Activated naive CD4-positive, alpha-beta T cell treated with anti-CD3 and anti-CD28 coated beads, Interleukin-2, amount 50 U/mL, for 16 hours (primary cell): Measurements from ENCODE around the gene ICOS.
"Not testable (repeated sequence)": the region's sequence is repeated elsewhere in the genome, so short reads cannot be mapped to it uniquely, and the experiment has no call there.

Experiments used
- DNase-seq: peaks from one replicate; pipeline ENCODE4 v3.0.0-alpha.2; 2020

ICOS gene

DNA sequence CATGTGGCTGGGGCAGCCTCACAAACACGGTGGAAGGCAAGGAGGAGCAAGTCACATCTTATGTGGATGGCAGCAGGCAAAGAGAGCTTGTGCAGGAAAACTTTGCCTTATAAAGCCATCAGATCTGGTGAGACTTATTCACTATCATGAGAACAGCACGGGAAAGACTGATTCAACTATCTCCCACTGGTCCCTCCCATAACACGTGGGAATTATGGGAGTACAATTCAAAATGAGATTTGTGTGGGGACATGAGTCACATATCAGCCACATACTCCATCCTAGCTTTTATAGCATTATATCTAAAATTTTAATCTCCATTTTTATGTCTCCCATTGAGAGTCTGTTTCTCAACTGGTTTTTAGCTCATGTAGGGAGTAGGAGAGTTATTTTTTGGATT, 45.7 kb downstream of the ICOS start:
- no peak for DNase-seq

DNA sequence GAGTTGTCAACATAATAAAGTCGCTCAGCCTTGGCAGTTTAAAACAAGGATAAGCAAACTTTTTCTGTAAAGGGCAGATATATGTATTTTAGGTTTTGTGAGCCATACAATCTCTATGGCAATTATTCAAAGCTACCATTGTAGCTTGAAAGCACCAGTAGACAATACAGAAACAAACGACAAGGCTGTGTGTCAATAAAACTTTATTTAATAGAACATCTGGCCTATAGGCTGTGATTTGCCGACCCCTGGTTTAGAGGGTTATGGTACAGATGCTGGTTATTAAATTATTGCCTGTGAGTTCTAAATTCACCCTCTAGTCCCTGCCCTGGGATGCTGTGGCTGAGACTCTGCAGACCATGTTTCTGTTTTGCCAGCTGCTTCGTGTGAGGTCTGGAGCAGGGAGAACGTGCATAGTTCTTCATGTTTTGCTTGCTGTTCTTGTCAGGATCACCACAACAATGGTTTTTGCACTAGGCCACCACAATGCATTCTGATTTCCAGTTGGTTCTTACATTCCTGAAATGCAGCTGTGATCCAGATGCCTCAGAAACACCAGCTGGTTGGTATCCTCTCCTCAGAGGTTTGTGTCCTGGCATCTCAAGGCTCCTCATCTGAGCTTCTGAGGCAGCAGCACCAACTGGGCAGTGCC, 46.6 kb downstream of the ICOS start:
- DNase-seq = no peak

DNA sequence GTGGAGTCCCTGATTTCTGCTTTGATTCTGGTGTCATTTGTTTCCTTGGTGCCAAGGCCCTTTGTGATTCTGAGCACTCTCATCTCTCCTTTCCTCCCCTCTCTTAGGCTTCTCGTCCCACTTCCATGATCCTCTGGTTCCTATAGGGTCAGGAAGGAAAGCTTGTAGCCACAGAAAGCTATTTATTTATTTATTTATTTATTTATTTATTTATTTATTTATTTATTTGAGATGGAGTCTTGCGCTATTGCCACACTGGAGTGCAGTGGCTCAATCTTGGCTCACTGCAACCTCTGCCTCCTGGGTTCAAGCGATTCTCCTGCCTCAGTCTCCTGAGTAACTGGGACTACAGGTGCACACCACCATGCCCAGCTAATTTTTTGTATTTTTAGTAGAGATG, 49.4 kb downstream of the ICOS start:
- DNase-seq = not testable (repeated sequence)

DNA sequence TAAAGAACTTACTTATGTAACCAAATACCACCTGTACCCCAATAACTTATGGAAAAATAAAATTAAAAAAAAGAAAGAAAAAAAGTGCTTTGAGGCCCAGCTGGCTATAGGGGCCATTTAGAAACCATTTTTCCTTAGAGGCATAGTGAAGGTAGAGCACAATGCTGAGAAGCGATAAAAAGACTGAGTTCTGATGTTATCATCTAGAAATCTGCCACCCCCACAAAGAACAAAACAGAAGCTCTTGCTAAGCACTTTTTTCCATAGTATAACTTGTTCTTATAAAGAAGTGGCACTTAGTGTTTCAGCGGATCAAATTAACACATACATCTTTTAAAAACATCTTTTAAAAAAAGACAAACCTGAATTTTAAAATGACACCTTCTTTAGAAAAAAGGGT, 51.4 kb downstream of the ICOS start:
- no peak for DNase-seq

DNA sequence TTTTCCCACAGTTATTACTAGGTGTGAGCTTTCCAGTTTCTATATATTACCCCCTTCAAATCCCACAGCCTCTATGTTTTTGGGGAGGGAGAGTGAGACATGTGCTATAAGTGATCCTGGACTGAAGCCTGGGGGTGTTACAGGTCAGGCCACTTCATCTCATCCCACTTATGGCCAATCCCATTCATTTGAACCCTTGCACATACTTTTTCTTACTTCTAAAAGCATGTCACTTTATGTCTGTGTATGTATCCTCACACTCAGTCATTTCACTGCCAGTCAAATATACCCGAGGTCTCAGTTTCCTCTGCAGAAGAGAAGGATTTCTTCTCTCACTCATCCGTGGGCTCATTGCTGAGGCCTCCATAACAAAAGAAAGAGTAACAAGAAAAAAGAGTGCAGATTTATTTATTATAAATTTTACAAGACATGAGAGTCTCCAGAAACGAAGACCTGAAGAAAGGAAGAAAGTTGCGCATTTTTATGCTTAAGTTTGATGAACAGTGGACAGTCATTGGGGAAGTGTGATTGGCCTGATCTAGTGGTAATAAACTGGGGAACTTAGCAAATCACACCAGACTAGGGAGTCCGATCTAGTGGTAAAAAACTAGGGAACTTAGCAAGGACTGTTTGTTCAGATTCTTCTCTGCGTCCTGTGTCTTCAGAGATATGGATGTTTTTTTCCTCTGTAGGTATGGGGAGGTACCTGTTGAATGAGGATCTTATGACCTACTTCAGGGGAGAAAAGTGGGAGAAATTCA, 52.1 kb downstream of the ICOS start:
- DNase-seq = no peak

DNA sequence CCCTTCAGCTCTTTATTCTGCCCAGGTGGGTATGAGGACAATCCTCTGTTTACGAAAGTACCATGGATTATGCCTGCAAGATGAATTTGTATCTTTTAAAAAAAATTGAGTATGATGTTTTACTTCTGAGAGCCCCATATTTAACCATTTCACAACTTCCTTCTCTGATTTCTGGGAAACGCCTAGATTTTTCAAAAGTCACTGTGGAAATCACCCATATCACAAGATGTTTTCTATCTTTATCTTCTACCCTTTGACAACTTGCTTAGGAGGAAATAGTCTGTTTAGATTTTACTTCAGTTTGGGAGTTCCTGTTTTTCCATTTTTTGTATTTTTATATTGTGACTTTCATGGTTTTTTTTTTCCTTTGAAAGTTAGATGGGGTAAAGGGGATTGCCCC, 53.0 kb downstream of the ICOS start:
- no peak for DNase-seq

DNA sequence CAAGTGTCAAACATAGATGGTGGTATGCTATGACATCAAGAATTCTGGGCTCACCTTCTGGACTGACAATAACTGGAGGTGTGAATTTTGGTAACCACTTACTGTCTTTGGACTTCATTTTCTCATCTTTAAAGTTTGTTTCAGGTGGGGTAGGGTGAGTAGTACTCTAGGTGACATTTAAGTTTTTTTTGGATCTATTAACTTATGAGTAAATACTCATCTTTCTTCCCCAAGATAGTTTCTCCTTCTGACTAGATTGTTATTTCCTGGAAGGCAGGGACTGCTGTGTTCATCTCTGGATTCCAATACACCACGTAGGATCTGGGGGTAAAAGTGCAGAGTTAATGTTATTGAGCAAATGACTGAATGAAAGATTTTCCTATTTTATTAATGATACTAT, 55.9 kb downstream of the ICOS start:
- no peak for DNase-seq

GRCh38 chr2:203993011-203993410, 56.4 kb downstream of the ICOS start:
- DNase-seq = no peak

GRCh38 chr2:203993560-203993959, 57.0 kb downstream of the ICOS start:
- no peak for DNase-seq

- no peak for DNase-seq
Measured at GRCh38 chr2:203994735-203995134, 58.2 kb downstream of the ICOS start.

GRCh38 chr2:203996692-203997091, 60.1 kb downstream of the ICOS start:
- no peak for DNase-seq

- no peak for DNase-seq
Measured at GRCh38 chr2:203997481-203997880, 60.9 kb downstream of the ICOS start.

GRCh38 chr2:203997980-203998809, 61.6 kb downstream of the ICOS start:
- no peak for DNase-seq

DNA sequence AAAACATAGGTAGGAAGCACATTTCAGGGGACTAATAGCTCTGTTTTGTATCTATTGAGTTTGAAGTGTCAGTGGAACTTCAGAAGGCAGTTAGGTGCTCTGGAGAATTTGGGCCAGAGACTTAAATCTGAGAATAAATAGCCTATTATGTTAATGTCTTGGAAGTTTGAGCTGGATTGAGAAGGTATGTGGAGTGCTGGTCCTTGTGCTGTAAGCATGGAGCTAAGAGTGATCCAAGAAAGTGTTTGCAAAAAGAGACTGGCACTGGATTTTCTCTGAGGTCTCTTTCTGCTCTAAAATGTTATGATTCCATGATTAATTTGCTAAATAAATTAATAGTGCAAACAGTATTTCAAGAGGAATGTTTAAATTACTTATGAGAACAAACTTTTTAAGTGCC, 63.3 kb downstream of the ICOS start:
- no peak for DNase-seq

DNA sequence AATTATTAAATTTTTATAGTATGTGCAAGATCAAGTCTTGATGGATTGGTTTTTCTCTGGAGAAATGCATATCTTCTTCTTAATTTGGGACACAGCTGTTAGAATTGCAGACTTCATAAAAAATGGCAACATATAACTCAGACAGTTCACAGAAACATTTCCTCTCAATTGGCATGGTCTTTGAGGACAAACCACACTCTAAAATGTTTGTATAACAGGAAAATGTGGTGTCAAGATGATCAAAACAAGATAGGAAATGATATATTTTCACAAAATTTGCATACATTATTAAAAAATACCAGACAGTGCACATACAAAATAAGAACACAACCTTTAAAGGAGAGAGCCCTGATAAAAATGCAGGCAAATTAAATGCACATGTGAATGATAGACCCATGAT, 63.9 kb downstream of the ICOS start:
- no peak for DNase-seq

DNA sequence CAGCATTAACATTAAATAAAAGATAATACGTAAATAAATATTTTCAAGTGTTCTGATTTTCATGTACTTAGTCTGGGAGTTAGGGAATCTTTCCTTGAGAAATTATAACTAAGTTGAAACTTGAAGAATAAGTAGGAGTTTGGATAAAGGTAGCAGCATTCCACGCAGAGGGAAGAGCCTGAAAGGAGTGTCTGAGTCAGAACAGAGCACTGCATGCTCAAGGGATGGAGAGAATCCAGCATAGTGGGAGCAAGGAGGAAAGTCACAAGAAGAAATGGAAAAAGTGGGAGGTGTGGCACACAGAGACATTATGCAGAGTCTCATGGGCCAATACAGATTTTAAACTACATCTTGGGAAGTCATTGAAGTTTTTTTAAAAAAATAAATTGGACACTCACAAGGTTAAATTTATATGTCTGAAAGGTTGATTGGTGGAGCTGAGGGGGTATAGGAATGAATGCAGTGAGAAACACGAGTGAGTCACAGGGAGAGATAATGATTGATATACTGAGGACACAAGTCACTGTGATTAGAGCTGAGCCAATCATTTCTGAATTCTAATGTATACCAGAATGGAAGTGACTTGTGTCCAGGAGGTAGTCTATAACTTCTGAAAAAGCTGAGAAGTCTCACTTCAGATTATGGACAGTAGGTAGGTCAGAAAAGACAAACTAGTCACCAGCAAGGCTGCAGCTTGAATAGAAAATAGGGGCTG, 66.9 kb downstream of the ICOS start:
- no peak for DNase-seq

DNA sequence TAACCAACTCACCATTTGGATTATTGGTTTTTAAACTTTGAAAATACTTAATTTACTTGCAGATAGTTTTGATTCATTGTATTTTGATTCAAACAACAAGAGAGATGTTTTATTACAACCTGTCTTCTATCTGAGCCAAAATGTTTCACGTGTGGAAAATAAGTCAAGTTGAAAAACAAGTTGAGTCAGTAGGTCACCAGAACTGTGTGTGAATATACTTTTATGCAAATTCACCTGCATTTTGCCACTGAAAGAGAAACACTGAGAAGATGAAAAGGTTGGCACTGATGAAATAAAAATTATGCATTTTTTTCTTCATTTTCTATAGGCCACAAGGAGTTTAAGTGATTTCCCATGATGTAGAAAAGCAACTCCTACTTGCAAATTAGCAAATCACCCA, 68.3 kb downstream of the ICOS start:
- DNase-seq = no peak

DNA sequence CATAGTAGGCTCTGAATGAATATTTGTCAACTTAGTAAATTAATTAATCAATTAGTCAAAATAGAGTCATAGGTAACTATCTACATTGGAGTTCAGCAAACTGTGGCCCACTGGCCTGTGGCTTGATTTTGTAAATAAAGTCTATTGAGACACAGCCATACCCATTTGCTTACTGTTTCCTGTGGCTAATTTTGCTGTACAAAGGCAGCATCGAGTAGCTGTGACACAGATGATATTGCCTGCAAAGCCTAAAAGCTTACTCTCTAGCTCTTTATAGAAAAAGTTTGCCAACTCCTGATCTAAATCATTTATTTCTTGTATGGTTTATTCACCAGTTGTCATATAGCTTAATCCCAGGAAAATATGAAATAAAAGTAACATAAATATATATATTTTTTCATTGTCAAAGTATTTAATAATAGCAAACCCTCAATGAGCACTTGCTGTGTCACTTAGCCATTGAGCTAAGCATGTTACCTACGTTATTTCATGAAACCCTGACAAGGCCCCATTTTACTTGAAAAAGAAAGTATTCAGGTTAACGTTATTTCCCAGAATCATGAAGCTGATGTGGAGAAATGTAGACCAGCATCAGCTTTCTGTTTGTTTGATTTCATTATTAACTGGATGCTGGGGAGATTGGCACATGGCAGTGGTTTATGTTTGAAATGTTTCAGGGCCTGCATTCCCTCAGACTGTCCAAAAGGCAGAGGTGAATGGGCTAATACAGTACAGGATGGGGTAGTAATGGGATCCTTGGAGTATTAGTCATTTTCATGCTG, 69.6 kb downstream of the ICOS start:
- DNase-seq = no peak

GRCh38 chr2:204008352-204008751, 71.8 kb downstream of the ICOS start:
- DNase-seq = no peak

DNA sequence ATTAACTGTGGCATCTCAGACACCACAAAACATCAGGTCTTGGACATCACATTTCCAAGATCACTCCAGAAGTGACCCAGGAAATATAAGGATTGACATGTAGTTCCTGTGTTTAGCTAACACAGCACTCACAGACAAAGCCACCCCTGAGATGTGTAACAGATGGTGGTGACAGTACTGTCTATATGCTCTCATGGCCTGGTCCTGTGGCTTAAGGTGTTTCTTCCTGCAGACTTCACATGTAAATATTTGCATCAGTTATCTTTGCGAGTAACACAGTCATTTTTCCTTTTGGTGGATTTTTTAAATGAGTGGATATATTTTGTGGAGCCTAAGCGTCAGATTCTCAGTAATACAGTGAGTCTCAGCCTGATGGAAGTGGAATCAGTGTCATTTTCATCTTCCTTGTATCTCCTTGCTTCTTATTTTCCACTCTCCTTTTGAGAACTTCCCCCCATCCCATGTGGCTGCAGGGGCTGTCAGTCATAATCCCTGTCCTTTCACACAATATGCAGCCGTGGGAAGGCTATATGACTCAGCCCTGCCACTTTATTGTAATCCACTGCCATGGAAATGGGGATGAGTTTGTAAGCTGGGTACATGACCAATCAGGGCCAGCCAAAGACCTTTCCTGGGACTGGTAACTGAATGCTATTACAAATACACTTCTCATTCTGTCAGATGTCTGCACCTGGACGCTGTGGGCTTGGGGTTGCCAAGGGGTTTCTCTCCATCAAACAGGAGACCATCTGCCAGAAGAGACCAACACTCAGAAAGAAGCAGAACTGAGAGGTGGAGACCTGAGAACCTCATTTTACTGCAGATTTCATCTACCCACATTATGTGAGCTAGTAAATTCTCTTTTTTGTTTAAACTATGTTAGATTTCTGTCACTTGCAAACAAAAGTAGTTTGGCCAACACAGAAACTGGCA, 74.3 kb downstream of the ICOS start:
- no peak for DNase-seq
